AG09309 (cell line): ENCODE results near the gene PUM1.

ENCODE experiments used
- DNase-seq: peaks from one replicate; pipeline ENCODE4 v3.0.0-alpha.2; 2010; ENCODE audit warnings: low read depth
- H3K4me3 ChIP-seq: 2 replicates; pipeline ENCODE4 v1.5.1; 2011; ENCODE audit warnings: mild to moderate bottlenecking, low read depth, low read length, moderate library complexity; ENCODE audit not compliant: control insufficient read depth
- CTCF ChIP-seq: IDR thresholded peaks from 2 replicates; pipeline ENCODE4 v1.5.1; 2011; ENCODE audit warnings: mild to moderate bottlenecking, low read depth, low read length, inconsistent platforms; ENCODE audit not compliant: insufficient read depth, control insufficient read depth; ENCODE audit errors: missing control alignments

PUM1 gene

GRCh38 chr1:31065310-31066217 lies at the start of gene PUM1:
TSS of gene PUM1 (minus strand) at chr1:31065717. CDS start at chr1:31059566, 6,151 bp downstream.
- DNase-seq, result peak; percentile 82
- TF ChIP-seq CTCF, result no peak
- peak within 1 kb of the TSS; percentile 51 for H3K4me3 ChIP-seq

- no peak for TF ChIP-seq CTCF
- no peak overlapping the region for H3K4me3 ChIP-seq
- DNase-seq, result no peak
Observed at GRCh38 chr1:31112266-31112935, 46.9 kb upstream of the PUM1 start.

GRCh38 chr1:31111290-31111951 lies 45.9 kb upstream of the PUM1 start:
- no peak overlapping the region for H3K4me3 ChIP-seq
- TF ChIP-seq CTCF, result no peak
- peak; percentile 51 for DNase-seq

GRCh38 chr1:31110846-31111245 lies 45.3 kb upstream of the PUM1 start:
- no peak for DNase-seq
- no peak for TF ChIP-seq CTCF
- H3K4me3 ChIP-seq, result no peak overlapping the region

GRCh38 chr1:31108861-31109260 lies 43.3 kb upstream of the PUM1 start:
- no peak overlapping the region for H3K4me3 ChIP-seq

More at GRCh38 chr1:31108861-31109260, 43.3 kb upstream of the PUM1 start:
- no peak for TF ChIP-seq CTCF
- DNase-seq, result no peak
